GM06990 (cell line): Measurements from ENCODE around the gene GPR42.
"Not testable (repeated sequence)": the region's sequence is repeated elsewhere in the genome, so short reads cannot be mapped to it uniquely, and the experiment has no call there.

Source experiments
- DNase-seq: peaks from one replicate; pipeline ENCODE4 v3.0.0-alpha.2; 2011; ENCODE audit not compliant: insufficient read length; ENCODE audit errors: extremely low read depth
- H3K27me3 ChIP-seq: replicated peaks from 2 replicates; pipeline ENCODE4 v1.6.0; 2011; ENCODE audit warnings: low read length; ENCODE audit not compliant: control insufficient read depth, insufficient read depth
- H3K36me3 ChIP-seq: 2 replicates; pipeline ENCODE4 v1.5.1; 2011; ENCODE audit warnings: low read length; ENCODE audit not compliant: control insufficient read depth, insufficient read depth
- H3K4me3 ChIP-seq: replicated peaks from 2 replicates; pipeline ENCODE4 v1.5.1; 2011; ENCODE audit warnings: low read depth, mild to moderate bottlenecking, control low read depth, low read length
- TF ChIP-seq, protein P1 (sequence below): IDR thresholded peaks from 2 replicates; pipeline ENCODE4 v1.5.1; 2011; ENCODE audit warnings: low read length, control low read depth, mild to moderate bottlenecking, inconsistent platforms; ENCODE audit not compliant: insufficient read depth, poor library complexity, severe bottlenecking

The GPR42 gene

DNA sequence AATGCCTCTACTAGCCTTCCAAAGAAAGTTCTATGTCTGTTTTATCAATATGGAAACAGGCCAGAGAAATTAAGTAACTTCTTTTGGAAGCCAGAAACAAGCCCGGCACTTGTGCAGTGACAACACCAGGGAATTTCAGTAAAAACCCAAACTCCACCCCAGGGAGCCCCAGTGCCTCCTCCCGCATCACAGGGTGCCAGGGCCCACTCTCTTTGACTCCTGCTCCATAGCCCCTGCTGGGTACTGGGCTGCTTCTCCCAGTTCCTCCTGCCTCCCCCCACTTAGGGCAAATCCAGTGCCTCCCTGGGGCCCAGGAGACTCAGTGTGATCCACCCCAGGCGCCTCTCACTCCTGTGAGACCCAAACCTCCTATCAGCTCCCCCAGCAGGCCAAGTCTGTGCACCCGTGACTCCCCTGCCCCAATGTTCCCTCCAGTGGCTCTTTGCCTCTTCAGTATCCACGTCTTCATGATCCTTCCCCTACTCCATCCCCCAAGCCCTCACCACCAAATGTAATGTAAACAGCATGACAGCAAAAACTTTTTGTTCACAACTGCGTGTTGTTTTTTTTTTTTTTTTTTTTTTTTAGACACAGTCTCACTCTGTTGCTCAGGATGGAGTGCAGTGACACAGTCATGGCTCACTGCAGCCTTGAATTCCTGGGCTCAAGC, 14.9 kb upstream of the GPR42 start:
- TF ChIP-seq, protein P1, sequence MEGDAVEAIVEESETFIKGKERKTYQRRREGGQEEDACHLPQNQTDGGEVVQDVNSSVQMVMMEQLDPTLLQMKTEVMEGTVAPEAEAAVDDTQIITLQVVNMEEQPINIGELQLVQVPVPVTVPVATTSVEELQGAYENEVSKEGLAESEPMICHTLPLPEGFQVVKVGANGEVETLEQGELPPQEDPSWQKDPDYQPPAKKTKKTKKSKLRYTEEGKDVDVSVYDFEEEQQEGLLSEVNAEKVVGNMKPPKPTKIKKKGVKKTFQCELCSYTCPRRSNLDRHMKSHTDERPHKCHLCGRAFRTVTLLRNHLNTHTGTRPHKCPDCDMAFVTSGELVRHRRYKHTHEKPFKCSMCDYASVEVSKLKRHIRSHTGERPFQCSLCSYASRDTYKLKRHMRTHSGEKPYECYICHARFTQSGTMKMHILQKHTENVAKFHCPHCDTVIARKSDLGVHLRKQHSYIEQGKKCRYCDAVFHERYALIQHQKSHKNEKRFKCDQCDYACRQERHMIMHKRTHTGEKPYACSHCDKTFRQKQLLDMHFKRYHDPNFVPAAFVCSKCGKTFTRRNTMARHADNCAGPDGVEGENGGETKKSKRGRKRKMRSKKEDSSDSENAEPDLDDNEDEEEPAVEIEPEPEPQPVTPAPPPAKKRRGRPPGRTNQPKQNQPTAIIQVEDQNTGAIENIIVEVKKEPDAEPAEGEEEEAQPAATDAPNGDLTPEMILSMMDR = no peak
- no peak for DNase-seq
- Histone ChIP-seq H3K36me3 (no peaks in the 10 kb centered on the region), H3K27me3 (no peaks in the 10 kb centered on the region), H3K4me3 (no peak overlapping the region)

DNA sequence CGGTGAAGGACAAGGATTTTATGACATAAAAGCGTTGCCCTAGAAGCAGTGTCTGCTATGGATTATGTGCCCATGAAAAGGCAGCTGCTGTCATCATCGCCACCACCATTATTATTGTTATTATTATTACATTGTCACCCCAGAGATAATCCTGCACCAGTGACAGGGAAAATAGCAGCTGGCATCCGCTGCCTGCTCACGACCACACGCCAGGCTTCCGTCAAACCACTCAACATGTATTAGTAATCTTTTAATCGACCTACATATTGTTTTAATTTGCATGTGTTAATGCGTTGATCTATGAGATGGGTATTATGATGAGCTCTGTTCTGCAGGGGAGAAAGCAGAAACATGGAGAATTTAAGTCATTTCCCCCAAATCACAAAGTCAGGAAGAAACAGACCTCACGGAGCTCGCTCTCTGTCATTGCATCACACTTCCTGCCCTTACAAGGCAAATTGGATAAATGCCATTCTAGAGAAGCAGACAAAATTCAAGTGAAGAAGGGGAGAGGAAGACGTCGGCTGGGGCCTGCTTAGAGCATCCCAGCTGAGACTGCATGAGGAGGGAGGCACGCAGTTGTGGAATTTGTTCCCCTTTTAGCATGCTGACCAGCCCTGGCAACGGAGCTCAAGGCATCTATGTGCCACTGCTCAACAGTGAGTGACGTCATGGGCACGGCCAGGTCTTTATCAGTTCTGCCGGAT, 12.8 kb upstream of the GPR42 start, which contains the start of gene FFAR3:
FFAR3 (plus strand) TSS at position 594 of the 707 bp plus-strand sequence. CDS start 431 bp downstream, outside the sequence.
- DNase-seq = no peak
- Histone ChIP-seq H3K4me3 (no peak within 1 kb of the TSS), H3K27me3 (no peaks in the 10 kb centered on the region), H3K36me3 (no peaks in the 10 kb centered on the region)
- TF ChIP-seq, protein P1 = no peak

DNA sequence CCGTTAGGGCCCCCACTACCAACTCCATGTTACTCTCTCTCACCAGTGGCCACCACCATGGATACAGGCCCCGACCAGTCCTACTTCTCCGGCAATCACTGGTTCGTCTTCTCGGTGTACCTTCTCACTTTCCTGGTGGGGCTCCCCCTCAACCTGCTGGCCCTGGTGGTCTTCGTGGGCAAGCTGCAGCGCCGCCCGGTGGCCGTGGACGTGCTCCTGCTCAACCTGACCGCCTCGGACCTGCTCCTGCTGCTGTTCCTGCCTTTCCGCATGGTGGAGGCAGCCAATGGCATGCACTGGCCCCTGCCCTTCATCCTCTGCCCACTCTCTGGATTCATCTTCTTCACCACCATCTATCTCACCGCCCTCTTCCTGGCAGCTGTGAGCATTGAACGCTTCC, 12.0 kb upstream of the GPR42 start:
- not testable (repeated sequence) for H3K4me3 ChIP-seq, H3K36me3 ChIP-seq, H3K27me3 ChIP-seq, DNase-seq
- TF ChIP-seq, protein P1 = peak; percentile 7

DNA sequence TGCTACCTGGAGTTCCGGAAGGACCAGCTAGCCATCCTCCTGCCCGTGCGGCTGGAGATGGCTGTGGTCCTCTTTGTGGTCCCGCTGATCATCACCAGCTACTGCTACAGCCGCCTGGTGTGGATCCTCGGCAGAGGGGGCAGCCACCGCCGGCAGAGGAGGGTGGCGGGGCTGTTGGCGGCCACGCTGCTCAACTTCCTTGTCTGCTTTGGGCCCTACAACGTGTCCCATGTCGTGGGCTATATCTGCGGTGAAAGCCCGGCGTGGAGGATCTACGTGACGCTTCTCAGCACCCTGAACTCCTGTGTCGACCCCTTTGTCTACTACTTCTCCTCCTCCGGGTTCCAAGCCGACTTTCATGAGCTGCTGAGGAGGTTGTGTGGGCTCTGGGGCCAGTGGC, 11.5 kb upstream of the GPR42 start:
- H3K36me3 ChIP-seq, DNase-seq, H3K27me3 ChIP-seq, H3K4me3 ChIP-seq: not testable (repeated sequence)

DNA sequence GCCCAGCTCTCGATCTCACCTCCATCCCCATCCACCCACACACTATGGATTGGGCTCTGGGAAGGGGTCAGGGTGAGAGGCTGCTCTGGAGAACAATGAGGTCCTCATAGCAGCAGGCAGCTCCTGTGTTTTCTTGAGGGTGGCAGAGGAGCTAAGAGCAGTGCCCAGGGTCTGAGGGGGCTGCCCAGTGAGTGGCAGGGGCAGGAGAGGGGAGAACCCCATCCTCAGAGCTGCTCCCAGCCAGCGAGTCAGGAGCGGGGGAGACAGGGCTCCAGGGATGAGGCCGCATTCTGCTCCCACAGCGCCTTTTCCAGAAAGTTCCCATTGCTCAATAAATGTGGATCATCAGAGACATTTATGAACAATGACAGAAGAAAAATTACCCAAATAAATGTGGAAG, 10.8 kb upstream of the GPR42 start:
- not testable (repeated sequence) for H3K36me3 ChIP-seq, H3K27me3 ChIP-seq, DNase-seq, H3K4me3 ChIP-seq

DNA sequence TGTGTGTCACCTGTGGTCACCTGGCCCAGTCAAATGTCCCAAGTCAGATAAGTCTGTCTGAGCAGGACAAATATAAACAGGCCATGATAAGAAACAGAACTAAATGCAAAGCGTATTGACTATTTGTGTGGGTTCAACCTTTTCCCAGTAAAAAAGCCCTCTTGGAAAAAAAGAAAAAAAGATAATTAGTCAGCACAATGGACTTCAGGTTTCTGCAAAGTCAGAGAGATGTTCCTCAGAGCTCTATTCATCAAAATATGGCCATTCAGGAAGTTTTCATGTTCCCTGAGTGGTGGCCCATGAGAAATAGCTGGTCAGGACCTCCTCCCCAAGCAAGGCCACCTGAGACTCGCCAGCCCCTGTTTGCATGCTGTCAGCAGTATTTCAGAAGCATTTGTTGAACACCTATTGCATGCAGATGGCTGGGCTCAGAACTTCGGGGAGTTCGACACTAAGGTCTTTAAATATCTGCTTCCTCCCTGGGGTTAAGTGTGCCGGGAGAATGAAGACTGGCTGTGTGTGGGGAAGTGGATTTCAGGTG, 9.9 kb upstream of the GPR42 start:
- H3K27me3 ChIP-seq = no peaks in the 10 kb centered on the region

More for the DNA sequence above, 9.9 kb upstream of the GPR42 start:
- DNase-seq = no peak
- Histone ChIP-seq H3K4me3 (no peak overlapping the region), H3K36me3 (no peaks in the 10 kb centered on the region)
- TF ChIP-seq, protein P1 = no peak
